SKM-1 (cell line): Measurements from ENCODE around the gene CDK9.
"Not testable (repeated sequence)": the region's sequence is repeated elsewhere in the genome, so short reads cannot be mapped to it uniquely, and the experiment has no call there.

ENCODE experiments used
- DNase-seq: peaks from one replicate; lab custom pipeline; 2025; ENCODE audit not compliant: unreplicated experiment; lab: John Stamatoyannopoulos, UW

CDK9 gene

DNA sequence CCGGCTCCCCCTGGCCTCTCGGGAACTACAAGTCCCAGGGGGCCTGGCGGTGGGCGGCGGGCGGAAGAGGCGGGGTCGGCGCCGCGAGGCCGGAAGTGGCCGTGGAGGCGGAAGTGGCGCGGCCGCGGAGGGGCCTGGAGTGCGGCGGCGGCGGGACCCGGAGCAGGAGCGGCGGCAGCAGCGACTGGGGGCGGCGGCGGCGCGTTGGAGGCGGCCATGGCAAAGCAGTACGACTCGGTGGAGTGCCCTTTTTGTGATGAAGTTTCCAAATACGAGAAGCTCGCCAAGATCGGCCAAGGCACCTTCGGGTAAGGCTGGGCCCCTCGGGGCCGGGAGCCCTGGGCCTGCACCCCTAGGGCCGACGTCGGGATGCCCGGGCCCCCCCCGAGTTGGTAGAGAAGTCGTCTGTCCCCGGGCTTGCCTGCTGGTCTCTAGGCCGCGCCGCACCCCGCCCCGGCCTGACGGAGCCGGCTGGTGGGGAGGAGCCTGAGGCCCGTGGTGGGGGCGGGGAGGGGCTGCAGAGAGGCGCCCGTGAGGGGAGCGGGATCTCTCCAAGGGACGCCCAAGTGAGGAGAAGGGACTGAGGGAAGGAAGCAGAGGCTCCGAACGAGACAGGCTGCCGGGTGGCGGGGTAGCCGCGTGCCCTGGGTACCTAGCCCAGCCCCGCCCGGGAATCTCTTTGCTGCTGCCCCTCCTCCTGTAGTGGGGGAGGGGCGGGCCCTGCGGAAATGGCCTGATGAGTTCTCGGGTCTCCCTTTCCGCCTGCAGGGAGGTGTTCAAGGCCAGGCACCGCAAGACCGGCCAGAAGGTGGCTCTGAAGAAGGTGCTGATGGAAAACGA lies at the start of gene CDK9:
Gene CDK9, plus strand, starts transcription at position 102 of the 840 bp plus-strand sequence. Its CDS starts 115 bp downstream, at position 217.
- DNase-seq, result peak; percentile 67

GRCh38 chr9:127738666-127739065 lies 47.2 kb upstream of the CDK9 start:
- no peak for DNase-seq

DNA sequence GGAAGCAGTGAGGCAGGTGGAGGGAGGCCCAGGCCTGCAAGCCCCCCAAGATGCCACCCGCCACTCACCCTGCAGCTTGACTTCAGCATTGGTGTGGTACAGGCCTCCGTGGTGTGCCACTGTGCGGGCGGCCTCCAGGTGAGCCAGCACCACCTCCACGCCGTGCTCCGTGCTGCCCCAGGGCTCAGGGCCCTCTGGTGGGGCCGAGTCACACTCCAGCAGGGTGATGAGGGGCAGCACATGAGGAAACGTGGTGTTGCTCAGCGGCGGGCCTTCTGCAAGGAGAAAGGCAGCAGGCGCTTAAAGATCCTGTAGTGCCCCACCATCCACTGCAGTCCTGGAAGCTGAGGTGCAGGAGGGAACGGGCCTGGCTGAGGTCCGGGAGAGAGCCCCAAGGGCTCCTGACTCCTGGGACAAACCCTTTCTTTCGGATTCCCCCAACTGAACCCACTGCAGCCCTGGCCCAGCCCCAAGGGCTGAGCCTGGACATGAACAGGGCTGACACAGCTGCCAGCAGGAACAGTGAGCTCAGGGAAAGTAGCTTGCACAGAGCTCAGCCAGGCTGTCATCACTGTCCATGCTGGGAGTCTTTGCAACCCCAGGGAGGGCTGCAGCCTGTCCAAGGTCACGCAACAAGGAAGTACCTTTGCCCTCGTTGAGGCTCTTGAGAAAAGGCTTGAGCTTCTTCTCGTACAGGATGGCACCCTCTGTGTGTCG lies 46.1 kb upstream of the CDK9 start:
- no peak for DNase-seq

- no peak for DNase-seq
Measured at GRCh38 chr9:127741831-127742434, 43.9 kb upstream of the CDK9 start.

GRCh38 chr9:127742435-127743088 lies 43.3 kb upstream of the CDK9 start:
- no peak for DNase-seq

DNA sequence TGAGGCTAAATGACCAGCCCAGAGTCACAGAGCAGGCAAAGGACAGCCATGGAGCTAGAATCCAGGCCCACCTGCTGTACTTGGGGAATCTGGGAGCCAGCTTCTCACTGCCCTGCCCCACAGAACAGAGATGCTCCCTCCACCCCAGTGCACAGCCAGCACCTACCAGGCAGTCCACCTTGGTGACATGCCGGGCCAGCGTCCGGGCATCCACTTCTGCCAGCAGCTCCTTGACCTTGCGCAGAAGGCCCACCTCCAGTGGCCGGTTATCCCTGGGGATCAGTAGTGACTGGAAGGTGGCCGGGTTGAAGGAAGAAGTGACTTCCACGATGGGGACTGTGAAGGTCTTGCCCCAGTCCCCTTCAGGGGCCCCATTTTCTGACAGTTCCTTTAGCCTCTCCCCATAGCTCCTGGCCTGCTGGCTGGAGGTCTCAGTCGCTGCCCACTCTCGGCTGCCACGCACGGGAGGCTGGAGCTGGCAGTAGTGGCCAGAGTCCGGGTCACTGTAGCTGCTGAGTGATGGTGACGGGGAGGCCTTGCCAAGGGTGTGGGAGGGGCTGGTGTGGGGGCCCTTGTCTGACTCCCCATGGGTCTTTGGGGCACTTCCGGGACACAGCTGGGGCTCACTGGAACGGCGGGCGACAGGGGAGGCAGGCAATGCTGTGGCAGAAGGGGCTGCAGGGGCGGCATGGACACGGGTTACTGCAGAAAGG lies 41.3 kb upstream of the CDK9 start:
- no peak for DNase-seq

DNA sequence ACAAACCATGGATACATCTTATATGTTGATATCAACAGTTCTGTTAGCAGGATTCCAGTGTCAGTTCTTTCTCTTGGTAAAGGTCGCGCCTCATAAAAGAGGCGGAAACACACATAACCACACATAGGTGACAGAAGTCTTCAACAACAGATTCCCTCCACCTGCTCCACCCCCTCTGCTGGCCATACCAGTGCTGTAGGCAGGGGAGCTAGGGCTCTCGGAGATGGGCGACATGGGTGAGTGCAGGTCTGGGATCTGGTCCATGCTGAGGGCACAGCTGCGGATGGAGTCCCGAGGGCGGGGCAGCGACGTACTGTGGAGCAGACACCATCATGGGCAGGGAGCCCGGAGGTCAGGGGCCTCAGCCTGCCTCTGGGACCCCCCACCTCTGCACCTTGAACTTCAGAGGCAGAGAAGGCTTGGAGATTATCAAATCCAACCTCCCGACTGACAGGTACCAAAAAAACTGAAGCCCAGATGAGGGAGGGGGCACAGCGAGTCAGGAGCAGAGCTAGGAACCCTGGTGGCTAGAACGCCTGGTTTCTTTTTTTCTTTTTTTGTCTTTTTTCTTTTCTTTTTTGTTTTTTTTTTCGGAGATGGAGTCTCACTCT lies 38.8 kb upstream of the CDK9 start:
- no peak for DNase-seq

DNA sequence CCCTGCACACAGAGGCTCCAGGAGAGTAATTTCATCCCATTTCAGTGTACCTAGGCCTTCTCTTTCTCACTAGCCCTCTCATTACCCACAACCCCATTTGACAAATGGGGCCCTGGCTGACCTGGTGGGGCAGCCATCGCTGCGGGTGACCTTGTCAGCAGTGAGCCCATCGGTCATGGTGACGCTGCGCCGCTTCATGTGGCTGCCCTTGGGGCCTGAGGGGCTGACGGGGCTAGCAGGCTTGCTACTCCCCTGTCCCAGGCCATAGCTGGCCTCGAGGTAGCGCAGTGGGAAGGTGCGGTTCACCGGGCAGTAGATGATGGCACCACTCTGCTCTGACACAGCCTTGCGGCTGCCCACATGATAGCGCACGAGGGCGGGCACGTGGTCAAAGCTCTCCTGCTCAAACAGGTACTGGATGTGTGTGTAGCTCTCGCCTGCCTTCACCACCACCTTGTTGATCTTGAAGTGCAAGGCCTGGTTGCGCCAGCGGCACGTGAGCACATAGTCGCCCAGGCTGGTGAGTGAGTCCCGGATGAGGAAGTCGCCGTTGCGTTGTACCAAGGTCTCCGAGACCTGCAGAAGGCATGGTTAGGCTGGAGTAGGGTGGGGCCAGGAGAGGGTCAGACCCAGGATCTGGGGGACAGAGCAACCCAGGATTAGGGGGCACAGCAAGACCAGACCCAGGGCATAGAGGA lies 36.6 kb upstream of the CDK9 start:
- no peak for DNase-seq

- DNase-seq, result no peak
Measured at GRCh38 chr9:127751269-127752054, 34.4 kb upstream of the CDK9 start.

- no peak for DNase-seq
Measured at GRCh38 chr9:127753148-127753547, 32.7 kb upstream of the CDK9 start.

GRCh38 chr9:127753622-127754021 lies 32.2 kb upstream of the CDK9 start:
- no peak for DNase-seq

DNA sequence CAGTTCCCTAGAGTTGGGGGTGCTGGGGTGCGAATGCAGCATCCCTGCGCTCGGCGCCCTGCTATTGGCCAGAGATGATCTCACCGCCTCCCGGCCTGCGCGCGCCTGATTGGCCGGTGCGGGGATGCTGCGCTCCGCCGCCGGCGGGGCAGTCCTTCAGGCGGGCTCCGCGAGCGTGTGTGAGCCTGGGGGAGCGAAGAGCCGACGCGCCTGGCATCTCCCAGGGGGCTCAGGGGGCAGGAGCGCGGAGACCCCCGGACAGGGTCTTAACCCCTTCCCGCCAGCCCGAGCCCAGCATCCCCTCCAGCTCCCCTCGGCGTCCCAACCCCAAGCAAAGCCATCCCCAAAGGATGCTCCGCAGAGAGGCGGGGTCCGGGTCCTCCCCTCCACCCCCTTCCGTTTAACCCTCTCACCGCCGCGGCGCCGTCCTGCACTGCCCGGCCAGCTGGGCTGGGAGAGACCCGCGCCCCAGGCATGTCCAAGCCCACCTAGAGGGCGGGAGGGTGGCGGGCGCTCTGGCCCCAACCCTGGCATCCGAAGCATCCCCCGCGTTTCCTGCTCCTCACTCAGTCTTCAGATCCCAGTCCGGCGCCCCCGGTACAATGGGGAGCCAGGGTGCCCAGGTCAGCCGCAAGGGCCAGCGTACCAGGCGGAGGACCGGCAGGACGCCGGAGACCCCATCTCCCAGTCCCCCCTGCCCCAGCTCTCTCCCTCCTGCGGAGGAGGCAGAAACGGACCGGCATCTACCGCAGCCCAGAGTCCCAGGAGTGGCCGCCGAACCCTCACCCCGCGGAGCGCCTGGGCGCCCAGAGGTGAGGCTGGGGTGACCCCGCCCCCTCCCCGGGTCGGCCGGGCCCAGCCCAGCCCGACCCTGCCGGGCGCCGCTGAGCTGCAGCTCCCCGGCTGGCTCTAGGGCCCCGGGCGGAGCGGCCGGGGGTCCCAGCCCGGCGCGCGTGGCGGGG lies 31.5 kb upstream of the CDK9 start:
- DNase-seq, result no peak

DNA sequence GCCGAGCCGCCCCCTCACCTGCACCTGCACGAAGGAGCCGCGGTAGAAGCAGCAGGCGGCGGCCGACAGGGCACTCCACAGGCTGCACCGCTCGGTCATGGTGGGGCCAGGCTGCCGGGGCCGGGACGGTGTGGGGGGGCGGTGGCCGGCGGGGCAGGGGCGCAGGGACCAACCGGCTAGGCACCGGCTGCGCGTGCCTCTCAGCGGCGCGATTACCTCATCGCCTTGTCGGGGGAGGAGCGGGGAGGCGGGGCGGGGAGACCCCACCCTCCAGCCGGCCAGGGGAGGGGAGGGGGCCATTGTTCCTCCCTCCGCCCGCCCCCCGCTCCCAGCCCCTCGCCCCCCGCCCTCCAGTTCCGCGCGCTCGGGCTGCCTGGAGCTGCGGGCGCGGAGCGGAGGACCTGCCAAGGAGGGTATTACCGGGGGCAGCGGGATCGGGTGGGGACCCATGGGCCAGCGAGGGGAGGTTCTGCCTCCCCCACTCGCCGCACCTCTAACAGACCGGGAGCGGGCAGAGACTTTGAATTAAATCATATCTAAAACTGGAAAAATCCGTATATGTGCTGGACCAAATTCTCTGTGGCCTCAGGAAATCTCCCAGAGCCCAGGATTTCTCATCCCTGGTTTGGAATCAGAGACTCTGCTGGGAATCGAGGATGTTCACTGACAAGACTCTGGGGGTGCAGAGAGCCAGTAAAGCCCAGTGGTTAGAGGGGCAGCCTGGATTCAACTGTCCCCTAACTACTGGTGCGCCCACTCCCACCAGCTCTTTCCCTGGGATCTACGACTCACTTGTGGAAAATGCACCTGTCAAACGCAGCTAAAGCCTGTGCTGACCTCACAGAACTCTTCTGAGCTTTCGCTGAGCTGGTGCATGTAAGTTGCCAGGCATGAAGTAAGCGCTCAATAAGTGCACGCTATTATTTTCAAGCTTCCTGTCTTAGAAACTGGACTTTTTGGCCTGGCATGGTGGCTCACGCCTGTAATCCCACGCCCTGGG lies 30.5 kb upstream of the CDK9 start:
- DNase-seq, result no peak

- DNase-seq, result no peak
Measured at GRCh38 chr9:127756233-127756632, 29.6 kb upstream of the CDK9 start.

DNA sequence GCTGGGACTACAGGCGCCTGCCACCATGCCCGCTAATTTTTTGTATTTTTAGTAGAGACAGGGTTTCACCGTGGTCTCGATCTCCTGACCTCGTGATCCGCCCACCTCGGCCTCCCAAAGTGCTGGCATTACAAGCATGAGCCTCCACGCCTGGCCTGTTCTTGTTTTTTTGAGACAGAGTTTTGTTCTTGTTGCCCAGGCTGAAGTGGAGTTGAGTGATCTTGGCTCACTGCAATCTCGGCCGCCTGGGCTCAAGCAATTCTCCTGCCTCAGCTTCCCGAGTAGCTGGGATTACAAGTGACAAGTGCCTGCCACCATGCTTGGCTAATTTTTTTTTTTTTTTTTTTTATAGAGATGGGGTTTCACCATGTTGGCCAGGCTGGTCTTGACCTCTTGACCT lies 29.1 kb upstream of the CDK9 start:
- not testable (repeated sequence) for DNase-seq

- no peak for DNase-seq
Measured at GRCh38 chr9:127758843-127759242, 27.0 kb upstream of the CDK9 start.

DNA sequence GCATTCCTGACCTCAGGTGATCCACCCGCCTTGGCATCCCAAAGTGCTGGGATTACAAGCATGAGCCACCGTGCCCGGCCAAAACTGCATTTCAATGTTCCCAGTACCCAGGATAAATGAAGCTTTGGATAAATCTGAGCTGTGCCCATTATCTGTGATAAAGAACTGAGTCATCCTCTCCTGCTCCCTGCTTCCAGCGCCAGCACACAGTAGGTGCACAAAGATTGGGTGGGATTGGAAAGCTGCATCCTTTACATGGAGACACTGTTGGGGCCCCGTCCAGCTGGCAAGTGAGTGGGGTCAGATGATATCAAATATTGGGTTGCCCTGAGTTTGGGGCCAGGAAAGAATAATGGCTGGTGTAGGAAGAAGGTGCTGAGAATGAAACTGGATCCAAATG lies 24.8 kb upstream of the CDK9 start:
- no peak for DNase-seq
